MM.1S (cell line): Measurements from ENCODE around the gene GSE1.

Experiments used
- EZH2 ChIP-seq: fragments of 300-600 bp; sonication (generic); optimal IDR thresholded peaks from 2 replicates; pipeline ENCODE3; 2017; ENCODE audit warnings: low read depth, mild to moderate bottlenecking, antibody characterized with exemption, low read length, mixed read lengths
- EZH2phosphoT487 ChIP-seq: fragments of 300-600 bp; sonication (generic); IDR thresholded peaks from 2 replicates; pipeline ENCODE4 v1.6.1; 2018; ENCODE audit warnings: antibody characterized with exemption, low read length
- TF ChIP-seq, protein P1 (sequence below): fragments of 300-600 bp; sonication (generic); IDR thresholded peaks from 2 replicates; pipeline ENCODE4 v1.5.1; 2016; ENCODE audit warnings: antibody characterized with exemption, low read length, mixed read lengths

DNA sequence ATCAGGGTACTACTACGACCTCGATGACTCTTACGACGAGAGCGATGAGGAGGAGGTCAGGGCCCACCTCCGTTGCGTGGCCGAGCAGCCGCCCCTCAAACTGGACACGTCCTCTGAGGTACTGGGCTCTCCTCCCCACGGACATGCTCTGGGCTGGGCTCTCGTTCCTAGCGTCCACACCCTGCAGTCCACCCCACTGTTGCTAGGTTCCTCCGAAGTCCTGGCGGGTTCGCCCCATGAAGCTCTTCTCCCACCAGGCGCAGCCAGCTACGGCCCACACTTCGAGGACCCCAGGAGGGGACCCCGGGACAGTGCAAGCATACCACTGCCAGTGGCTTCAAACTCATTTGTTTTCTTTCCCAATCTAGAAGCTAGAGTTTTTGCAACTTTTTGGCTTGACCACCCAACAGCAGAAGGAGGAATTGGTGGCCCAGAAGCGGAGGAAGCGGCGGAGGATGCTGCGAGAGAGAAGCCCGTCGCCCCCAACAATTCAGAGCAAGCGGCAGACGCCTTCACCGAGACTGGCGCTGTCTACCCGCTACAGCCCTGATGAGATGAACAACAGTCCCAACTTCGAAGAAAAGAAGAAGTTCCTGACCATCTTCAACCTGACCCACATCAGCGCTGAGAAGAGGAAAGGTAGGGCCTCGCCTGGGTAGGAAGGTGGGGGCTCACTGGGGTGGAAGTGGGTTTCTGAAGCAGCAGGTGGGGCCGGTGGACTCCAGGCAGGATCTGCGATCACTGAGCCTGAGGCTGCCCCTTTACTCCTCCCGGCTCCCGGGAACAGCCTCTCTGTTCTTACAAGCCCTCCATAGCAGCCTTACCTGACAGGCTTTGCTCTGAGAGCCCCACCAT is 50.1 kb downstream of the GSE1 start:
- TF ChIP-seq, protein P1, sequence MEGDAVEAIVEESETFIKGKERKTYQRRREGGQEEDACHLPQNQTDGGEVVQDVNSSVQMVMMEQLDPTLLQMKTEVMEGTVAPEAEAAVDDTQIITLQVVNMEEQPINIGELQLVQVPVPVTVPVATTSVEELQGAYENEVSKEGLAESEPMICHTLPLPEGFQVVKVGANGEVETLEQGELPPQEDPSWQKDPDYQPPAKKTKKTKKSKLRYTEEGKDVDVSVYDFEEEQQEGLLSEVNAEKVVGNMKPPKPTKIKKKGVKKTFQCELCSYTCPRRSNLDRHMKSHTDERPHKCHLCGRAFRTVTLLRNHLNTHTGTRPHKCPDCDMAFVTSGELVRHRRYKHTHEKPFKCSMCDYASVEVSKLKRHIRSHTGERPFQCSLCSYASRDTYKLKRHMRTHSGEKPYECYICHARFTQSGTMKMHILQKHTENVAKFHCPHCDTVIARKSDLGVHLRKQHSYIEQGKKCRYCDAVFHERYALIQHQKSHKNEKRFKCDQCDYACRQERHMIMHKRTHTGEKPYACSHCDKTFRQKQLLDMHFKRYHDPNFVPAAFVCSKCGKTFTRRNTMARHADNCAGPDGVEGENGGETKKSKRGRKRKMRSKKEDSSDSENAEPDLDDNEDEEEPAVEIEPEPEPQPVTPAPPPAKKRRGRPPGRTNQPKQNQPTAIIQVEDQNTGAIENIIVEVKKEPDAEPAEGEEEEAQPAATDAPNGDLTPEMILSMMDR, result no peak
- TF ChIP-seq EZH2phosphoT487, result no peak
- no peak for TF ChIP-seq EZH2
